Measurements from ENCODE around the gene UBA3.

UBA3 gene

GRCh38 chr3:69119138-69119537 lies 39.0 kb upstream of the UBA3 start:
- no peaks in the 10 kb centered on the region for H3K79me2 ChIP-seq
- H3K9me3 ChIP-seq (ENCODE audit: control insufficient read depth, low read length), result no peaks in the 10 kb centered on the region
- no peaks in the 10 kb centered on the region for H3K36me3 ChIP-seq (ENCODE audit: control insufficient read depth, insufficient read depth, low read length)
- H3K9ac ChIP-seq, result no peak overlapping the region
- peaks cover 3% of the 10 kb centered on the region for H3K4me1 ChIP-seq
- H3K4me2 ChIP-seq (ENCODE audit: low read length), result no peak overlapping the region
- no peak overlapping the region for H3K27ac ChIP-seq
- H3K4me3 ChIP-seq (ENCODE audit: low read depth, low read length), result no peak overlapping the region
- TF ChIP-seq, protein P1, sequence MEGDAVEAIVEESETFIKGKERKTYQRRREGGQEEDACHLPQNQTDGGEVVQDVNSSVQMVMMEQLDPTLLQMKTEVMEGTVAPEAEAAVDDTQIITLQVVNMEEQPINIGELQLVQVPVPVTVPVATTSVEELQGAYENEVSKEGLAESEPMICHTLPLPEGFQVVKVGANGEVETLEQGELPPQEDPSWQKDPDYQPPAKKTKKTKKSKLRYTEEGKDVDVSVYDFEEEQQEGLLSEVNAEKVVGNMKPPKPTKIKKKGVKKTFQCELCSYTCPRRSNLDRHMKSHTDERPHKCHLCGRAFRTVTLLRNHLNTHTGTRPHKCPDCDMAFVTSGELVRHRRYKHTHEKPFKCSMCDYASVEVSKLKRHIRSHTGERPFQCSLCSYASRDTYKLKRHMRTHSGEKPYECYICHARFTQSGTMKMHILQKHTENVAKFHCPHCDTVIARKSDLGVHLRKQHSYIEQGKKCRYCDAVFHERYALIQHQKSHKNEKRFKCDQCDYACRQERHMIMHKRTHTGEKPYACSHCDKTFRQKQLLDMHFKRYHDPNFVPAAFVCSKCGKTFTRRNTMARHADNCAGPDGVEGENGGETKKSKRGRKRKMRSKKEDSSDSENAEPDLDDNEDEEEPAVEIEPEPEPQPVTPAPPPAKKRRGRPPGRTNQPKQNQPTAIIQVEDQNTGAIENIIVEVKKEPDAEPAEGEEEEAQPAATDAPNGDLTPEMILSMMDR (IDR thresholded peaks at IDR 0.05), result no peak
- no peak overlapping the region for H2AFZ ChIP-seq
- H3K27me3 ChIP-seq (ENCODE audit: control insufficient read depth, insufficient read depth, low read length), result no peaks in the 10 kb centered on the region

- Histone ChIP-seq H3K36me3 (ENCODE audit: control insufficient read depth, insufficient read depth, low read length) (no peaks in the 10 kb centered on the region), H3K4me1 (peaks cover 3% of the 10 kb centered on the region), H3K27ac (no peak overlapping the region), H3K79me2 (no peaks in the 10 kb centered on the region), H2AFZ (no peak overlapping the region), H3K9ac (no peak overlapping the region), H3K4me2 (ENCODE audit: low read length) (no peak overlapping the region), H3K4me3 (ENCODE audit: low read depth, low read length) (no peak overlapping the region), H3K27me3 (ENCODE audit: control insufficient read depth, insufficient read depth, low read length) (no peaks in the 10 kb centered on the region), H3K9me3 (ENCODE audit: control insufficient read depth, low read length) (no peaks in the 10 kb centered on the region)
- TF ChIP-seq, protein P1 (IDR thresholded peaks at IDR 0.05), result no peak
These were observed 38.4 kb upstream of the UBA3 start for GRCh38 chr3:69118555-69118954.

- TF ChIP-seq, protein P1 (IDR thresholded peaks at IDR 0.05), result no peak
- no peak overlapping the region for H3K9ac ChIP-seq
- H3K27me3 ChIP-seq (ENCODE audit: control insufficient read depth, insufficient read depth, low read length), result no peaks in the 10 kb centered on the region
- H3K9me3 ChIP-seq (ENCODE audit: control insufficient read depth, low read length), result no peaks in the 10 kb centered on the region
- H3K4me1 ChIP-seq, result peaks cover 3% of the 10 kb centered on the region
- no peak overlapping the region for H2AFZ ChIP-seq
- H3K36me3 ChIP-seq (ENCODE audit: control insufficient read depth, insufficient read depth, low read length), result no peaks in the 10 kb centered on the region
- H3K4me3 ChIP-seq (ENCODE audit: low read depth, low read length), result no peak overlapping the region
- H3K27ac ChIP-seq, result no peak overlapping the region
- no peaks in the 10 kb centered on the region for H3K79me2 ChIP-seq
- no peak overlapping the region for H3K4me2 ChIP-seq (ENCODE audit: low read length)
These were observed 36.7 kb upstream of the UBA3 start for GRCh38 chr3:69116897-69117296.

DNA sequence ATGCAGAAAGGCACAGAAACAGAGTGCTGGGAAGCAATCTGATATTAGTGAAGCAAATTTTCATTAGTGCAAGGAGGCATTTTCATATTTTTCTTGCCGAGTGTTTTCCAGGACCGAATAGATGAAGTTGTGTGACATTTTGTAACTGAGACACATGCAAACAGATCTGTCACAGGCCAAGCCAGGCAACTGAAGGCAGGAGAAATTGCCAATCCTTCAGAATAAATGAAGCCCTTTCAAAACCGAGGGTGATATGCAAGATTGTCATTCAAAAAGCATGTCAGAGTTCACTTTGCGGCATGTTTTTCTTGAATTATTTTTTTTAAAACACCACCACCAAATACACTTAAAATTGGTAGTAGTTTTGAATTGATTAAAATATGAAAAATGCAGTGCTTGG lies 36.0 kb upstream of the UBA3 start:
- Histone ChIP-seq H3K4me2 (ENCODE audit: low read length) (no peak overlapping the region), H2AFZ (no peak overlapping the region), H3K36me3 (ENCODE audit: control insufficient read depth, insufficient read depth, low read length) (no peaks in the 10 kb centered on the region), H3K79me2 (no peaks in the 10 kb centered on the region), H3K4me1 (peaks cover 2% of the 10 kb centered on the region), H3K27me3 (ENCODE audit: control insufficient read depth, insufficient read depth, low read length) (no peaks in the 10 kb centered on the region), H3K9ac (no peak overlapping the region), H3K27ac (no peak overlapping the region), H3K4me3 (ENCODE audit: low read depth, low read length) (no peak overlapping the region), H3K9me3 (ENCODE audit: control insufficient read depth, low read length) (no peaks in the 10 kb centered on the region)
- TF ChIP-seq, protein P1 (IDR thresholded peaks at IDR 0.05), result no peak

DNA sequence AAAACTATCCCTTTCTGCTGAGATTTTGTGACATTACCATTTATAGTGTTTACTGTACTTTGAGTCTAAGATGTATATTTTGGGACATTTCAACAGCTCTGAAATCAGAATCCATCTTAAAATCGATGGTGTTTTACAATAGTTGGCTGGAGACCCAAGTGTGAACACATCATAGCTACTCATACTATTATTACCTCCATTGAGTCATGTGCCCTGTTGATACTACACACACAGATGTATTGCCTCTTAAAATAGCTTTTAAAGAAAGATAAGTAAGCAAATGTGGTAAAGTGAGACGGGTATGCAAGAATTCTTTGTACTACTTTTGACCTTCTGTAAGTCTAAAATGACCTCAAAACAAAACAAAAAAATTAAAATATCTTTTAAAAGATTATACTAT lies 35.6 kb upstream of the UBA3 start:
- H3K36me3 ChIP-seq (ENCODE audit: control insufficient read depth, insufficient read depth, low read length), result no peaks in the 10 kb centered on the region
- no peak overlapping the region for H3K27ac ChIP-seq
- H3K27me3 ChIP-seq (ENCODE audit: control insufficient read depth, insufficient read depth, low read length), result no peaks in the 10 kb centered on the region
- H3K4me1 ChIP-seq, result no peaks in the 10 kb centered on the region
- H3K4me2 ChIP-seq (ENCODE audit: low read length), result no peak overlapping the region
- TF ChIP-seq, protein P1 (IDR thresholded peaks at IDR 0.05), result no peak
- no peak overlapping the region for H2AFZ ChIP-seq
- no peaks in the 10 kb centered on the region for H3K9me3 ChIP-seq (ENCODE audit: control insufficient read depth, low read length)
- no peak overlapping the region for H3K9ac ChIP-seq
- H3K79me2 ChIP-seq, result no peaks in the 10 kb centered on the region
- no peak overlapping the region for H3K4me3 ChIP-seq (ENCODE audit: low read depth, low read length)
